Activated naive CD4-positive, alpha-beta T cell treated with anti-CD3 and anti-CD28 coated beads, Interleukin-2, amount 10 ng/mL, durations not matched to agents 7 days and 5 days (primary cell): ENCODE measurements around the gene BYSL.
A peak's percentile ranks its signal among the peaks of the same experiment; 100 is the strongest.

Experiments used
- CTCF ChIA-PET: fragments of 350-600 bp; sonication (Branson Sonifier 250); formaldehyde crosslinking; loops from one replicate; lab custom pipeline; 2021; ENCODE audit warnings: antibody characterized with exemption; lab: Charles Lee
- DNase-seq: peaks from one replicate; pipeline ENCODE4 v3.0.0-alpha.2; 2020
- H3K27ac Mint-ChIP-seq: one replicate; pipeline ENCODE4 v1.8.0; 2021; ENCODE audit warnings: mild to moderate bottlenecking, moderate library complexity, mixed read lengths
- H3K27me3 Mint-ChIP-seq: one replicate; pipeline ENCODE4 v1.8.0; 2021; ENCODE audit warnings: mild to moderate bottlenecking, mixed read lengths
- H3K36me3 Mint-ChIP-seq: one replicate; pipeline ENCODE4 v1.8.0; 2021; ENCODE audit warnings: mixed read lengths
- H3K4me1 Mint-ChIP-seq: one replicate; pipeline ENCODE4 v1.8.0; 2021; ENCODE audit warnings: mixed read lengths
- H3K4me3 Mint-ChIP-seq: one replicate; pipeline ENCODE4 v1.8.0; 2021; ENCODE audit warnings: mild to moderate bottlenecking, moderate library complexity, mixed read lengths
- H3K9me3 Mint-ChIP-seq: one replicate; pipeline ENCODE4 v1.8.0; 2021; ENCODE audit warnings: mixed read lengths

The BYSL gene

GRCh38 chr6:41929924-41930323, 8.6 kb downstream of the BYSL start:
- Mint-ChIP-seq H3K4me1 (peaks cover 35% of the 10 kb centered on the region), H3K36me3 (peaks cover 63% of the 10 kb centered on the region), H3K4me3 (no peak overlapping the region), H3K27me3 (no peaks in the 10 kb centered on the region), H3K9me3 (no peaks in the 10 kb centered on the region), H3K27ac (no peak overlapping the region)
- DNase-seq: no peak
- CTCF ChIA-PET: interaction anchor here (2.8 kb wide), 1 partner anchor 9 kb away, joined by 15 read pairs; the partner anchor contains the start of genes BYSL and MED20

DNA sequence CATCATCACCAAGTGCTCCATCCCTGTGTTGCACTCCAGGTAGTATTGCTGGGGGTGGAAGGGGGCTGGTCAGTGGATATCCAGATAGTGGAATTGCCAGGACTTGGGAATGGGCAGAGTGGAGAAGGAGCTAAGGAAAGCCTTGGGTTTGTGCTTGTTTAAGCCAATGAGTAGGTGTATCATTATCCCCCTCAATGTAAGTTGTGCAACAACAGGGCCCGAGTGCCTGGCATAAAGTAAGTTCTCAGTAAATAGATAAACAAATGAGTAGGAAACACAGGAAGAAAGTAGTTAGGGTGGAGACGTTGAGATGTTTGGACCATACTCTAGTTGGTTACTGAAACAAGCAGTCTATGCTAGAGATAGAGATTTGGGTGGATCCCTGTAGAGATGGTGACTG, 10.5 kb downstream of the BYSL start:
- CTCF ChIA-PET: interaction anchor here (1.3 to 10.9 kb wide), 3 partner anchors 9 to 111 kb away, joined by 4 to 259 read pairs (median 89); partner anchors contain the start of genes BYSL and MED20
- Mint-ChIP-seq H3K9me3 (no peaks in the 10 kb centered on the region), H3K36me3 (peaks cover 73% of the 10 kb centered on the region), H3K4me3 (no peak overlapping the region), H3K4me1 (peaks cover 49% of the 10 kb centered on the region), H3K27ac (peak overlapping the region; percentile 56), H3K27me3 (no peaks in the 10 kb centered on the region)
- no peak for DNase-seq

DNA sequence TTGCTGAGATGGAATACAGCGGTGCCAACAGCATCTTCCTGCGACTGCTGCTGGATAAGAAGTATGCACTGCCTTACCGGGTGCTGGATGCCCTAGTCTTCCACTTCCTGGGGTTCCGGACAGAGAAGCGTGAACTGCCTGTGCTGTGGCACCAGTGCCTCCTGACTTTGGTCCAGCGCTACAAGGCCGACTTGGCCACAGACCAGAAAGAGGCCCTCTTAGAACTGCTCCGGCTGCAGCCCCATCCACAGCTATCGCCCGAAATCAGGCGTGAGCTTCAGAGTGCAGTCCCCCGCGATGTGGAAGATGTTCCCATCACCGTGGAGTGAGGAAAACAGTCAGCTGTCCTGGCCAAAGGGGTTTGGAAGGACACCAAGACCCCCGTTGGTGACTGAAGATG, 11.1 kb downstream of the BYSL start:
- H3K4me1 Mint-ChIP-seq: peaks cover 51% of the 10 kb centered on the region
- no peak for DNase-seq
- CTCF ChIA-PET: interaction anchor here (0.6 to 10.9 kb wide), 3 partner anchors 11 to 110 kb away, joined by 3 to 259 read pairs (median 89); partner anchors contain the start of genes BYSL and MED20

DNA sequence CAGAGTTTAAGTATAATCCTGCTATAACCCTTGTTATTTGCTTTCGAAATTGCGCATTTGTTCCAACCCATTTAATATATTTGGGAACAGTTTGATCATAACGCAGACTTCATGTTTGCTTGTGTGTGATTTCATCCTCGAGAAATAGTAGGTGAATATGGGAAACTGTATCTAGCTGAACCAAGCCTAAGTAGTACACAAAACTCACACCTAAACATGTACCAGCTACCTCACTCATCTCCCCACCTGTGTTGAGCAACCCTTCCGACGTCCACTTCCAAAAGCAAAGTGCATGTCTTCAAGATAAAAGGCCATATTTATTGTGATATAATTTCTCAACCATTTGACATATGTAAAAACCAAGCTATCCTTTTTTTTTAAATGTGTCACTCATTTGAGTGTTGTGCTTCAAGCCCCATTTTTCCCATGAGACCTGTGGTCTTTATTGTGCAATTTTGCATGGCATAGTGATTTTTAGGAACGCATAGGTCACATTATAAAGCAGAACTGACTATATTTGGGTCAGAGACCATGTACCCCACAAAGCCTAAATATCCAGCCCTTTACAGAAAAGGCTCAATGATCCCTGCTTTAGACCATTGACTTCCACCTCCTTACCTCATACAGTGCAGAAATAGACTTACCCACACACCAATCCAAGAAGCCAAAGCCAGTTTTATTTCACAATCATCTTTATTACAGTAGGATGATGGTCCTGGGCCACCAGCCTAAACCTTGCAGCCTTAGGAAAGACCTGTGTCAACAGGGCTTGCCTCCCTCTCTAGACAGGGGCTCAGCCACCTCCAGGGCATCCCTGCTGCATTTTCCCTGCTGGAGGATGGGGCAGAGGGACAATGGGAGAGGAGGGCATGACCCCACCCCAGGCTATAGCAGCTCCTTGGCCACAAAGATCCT, 13.2 kb downstream of the BYSL start:
- DNase-seq: no peak
- Mint-ChIP-seq H3K27ac (peak overlapping the region; percentile 96), H3K27me3 (no peaks in the 10 kb centered on the region), H3K36me3 (peaks cover 76% of the 10 kb centered on the region), H3K4me1 (peaks cover 69% of the 10 kb centered on the region), H3K4me3 (peak overlapping the region; percentile 100), H3K9me3 (no peaks in the 10 kb centered on the region)
- CTCF ChIA-PET: interaction anchor here (1.3 to 10.9 kb wide), 4 partner anchors 10 to 170 kb away, joined by 4 to 259 read pairs (median 47); partner anchors contain the start of genes BYSL and MED20

More for the DNA sequence above, 11.1 kb downstream of the BYSL start:
- Mint-ChIP-seq H3K27me3 (no peaks in the 10 kb centered on the region), H3K27ac (peak overlapping the region; percentile 56), H3K4me3 (no peak overlapping the region), H3K36me3 (peaks cover 74% of the 10 kb centered on the region), H3K9me3 (no peaks in the 10 kb centered on the region)

- Mint-ChIP-seq H3K4me1 (peaks cover 69% of the 10 kb centered on the region), H3K9me3 (no peaks in the 10 kb centered on the region), H3K27me3 (no peaks in the 10 kb centered on the region), H3K36me3 (peaks cover 82% of the 10 kb centered on the region), H3K4me3 (peak overlapping the region; percentile 100), H3K27ac (peak overlapping the region; percentile 96)
- CTCF ChIA-PET: interaction anchor here (0.6 to 10.9 kb wide), 8 partner anchors 10 to 169 kb away, joined by 3 to 259 read pairs (median 4); partner anchors contain the start of genes BYSL and MED20
- DNase-seq: no peak
Observed at GRCh38 chr6:41935193-41935574, 13.9 kb downstream of the BYSL start.

DNA sequence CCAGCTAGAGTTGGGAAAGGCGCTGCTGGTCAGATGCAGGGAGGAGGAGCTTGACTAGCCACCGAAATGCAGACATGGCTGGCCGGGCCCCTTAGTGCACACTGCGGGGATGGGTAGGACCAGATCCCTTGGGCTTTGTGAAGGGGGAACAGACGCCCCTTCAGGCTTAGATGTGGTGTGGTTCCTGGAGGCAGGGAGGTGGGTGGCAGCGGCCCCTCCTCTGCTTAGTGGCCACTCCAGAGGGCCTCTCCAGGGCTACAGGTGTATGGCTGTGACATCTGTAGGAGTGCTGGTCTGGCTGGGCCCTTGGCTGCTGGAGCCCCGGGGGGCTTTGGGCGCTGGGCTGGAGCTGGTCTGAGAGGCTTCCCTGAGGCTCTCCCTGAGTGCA, 14.4 kb downstream of the BYSL start:
- peaks cover 69% of the 10 kb centered on the region for H3K4me1 Mint-ChIP-seq
- peaks cover 87% of the 10 kb centered on the region for H3K36me3 Mint-ChIP-seq
- DNase-seq: no peak
- CTCF ChIA-PET: interaction anchor here (0.6 to 10.9 kb wide), 11 partner anchors 11 to 169 kb away, joined by 3 to 259 read pairs (median 4); partner anchors contain the start of genes BYSL and MED20
- H3K9me3 Mint-ChIP-seq: no peaks in the 10 kb centered on the region
- no peaks in the 10 kb centered on the region for H3K27me3 Mint-ChIP-seq
- H3K27ac Mint-ChIP-seq: peak overlapping the region; percentile 96
- peak overlapping the region; percentile 100 for H3K4me3 Mint-ChIP-seq

- Mint-ChIP-seq H3K4me3 (peak overlapping the region; percentile 100), H3K27ac (peak overlapping the region; percentile 96), H3K4me1 (peaks cover 69% of the 10 kb centered on the region), H3K27me3 (no peaks in the 10 kb centered on the region), H3K9me3 (no peaks in the 10 kb centered on the region), H3K36me3 (peaks cover 85% of the 10 kb centered on the region)
- CTCF ChIA-PET: interaction anchor here (0.6 to 10.9 kb wide), 12 partner anchors 11 to 168 kb away, joined by 3 to 259 read pairs (median 4); partner anchors contain the start of genes BYSL and MED20
- peak; percentile 95 for DNase-seq
Observed at GRCh38 chr6:41936073-41936837, 15.0 kb downstream of the BYSL start.

GRCh38 chr6:41937472-41937860, 16.2 kb downstream of the BYSL start:
- DNase-seq: no peak
- Mint-ChIP-seq H3K4me1 (peaks cover 67% of the 10 kb centered on the region), H3K4me3 (peak overlapping the region; percentile 100), H3K9me3 (no peaks in the 10 kb centered on the region), H3K36me3 (peaks cover 75% of the 10 kb centered on the region), H3K27me3 (no peaks in the 10 kb centered on the region), H3K27ac (peak overlapping the region; percentile 96)
- CTCF ChIA-PET: interaction anchor here (0.7 to 10.9 kb wide), 8 partner anchors 9 to 105 kb away, joined by 3 to 259 read pairs (median 5); partner anchors contain the start of genes BYSL and MED20

- peaks cover 67% of the 10 kb centered on the region for H3K4me1 Mint-ChIP-seq
- H3K27ac Mint-ChIP-seq: peak overlapping the region; percentile 96
- H3K9me3 Mint-ChIP-seq: no peaks in the 10 kb centered on the region
- H3K27me3 Mint-ChIP-seq: no peaks in the 10 kb centered on the region
- CTCF ChIA-PET: interaction anchor here (0.7 to 10.9 kb wide), 11 partner anchors 10 to 151 kb away, joined by 3 to 259 read pairs (median 6); partner anchors contain the start of genes BYSL, MED20 and TOMM6
- peaks cover 70% of the 10 kb centered on the region for H3K36me3 Mint-ChIP-seq
- peak overlapping the region; percentile 100 for H3K4me3 Mint-ChIP-seq
- DNase-seq: peak; percentile 70
Observed at GRCh38 chr6:41937861-41938574, 16.7 kb downstream of the BYSL start.

DNA sequence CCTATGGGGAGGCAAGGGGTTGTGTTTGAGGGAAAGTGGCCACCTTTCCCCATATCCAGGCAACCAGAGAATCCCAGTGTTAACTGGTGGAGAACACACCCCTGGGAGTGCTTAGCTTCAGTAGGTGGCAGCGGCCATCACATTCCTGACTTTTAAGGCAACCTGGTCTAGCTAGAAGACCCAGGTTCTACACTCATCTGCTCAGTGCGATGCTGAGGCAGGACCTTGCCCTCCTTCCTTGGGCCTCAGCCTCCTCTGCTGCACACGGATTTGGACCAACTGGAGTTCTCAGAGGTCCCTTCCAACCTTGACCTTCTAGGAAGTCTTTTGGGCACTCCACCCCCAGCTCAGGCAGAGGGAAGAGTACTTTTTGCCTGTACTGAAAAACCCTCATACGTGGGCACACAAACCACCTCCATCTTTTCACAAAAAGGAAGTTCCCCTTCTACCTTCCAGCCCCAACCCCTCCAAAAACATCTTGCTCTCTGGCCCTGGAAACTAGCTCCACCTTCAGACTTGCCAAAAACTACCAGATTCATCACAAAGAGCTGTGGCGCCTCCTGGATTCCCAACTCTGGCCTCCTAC, 17.4 kb downstream of the BYSL start:
- H3K36me3 Mint-ChIP-seq: peaks cover 67% of the 10 kb centered on the region
- no peaks in the 10 kb centered on the region for H3K27me3 Mint-ChIP-seq
- CTCF ChIA-PET: interaction anchor here (0.7 to 10.9 kb wide), 12 partner anchors 11 to 151 kb away, joined by 3 to 259 read pairs (median 6); partner anchors contain the start of genes BYSL, MED20 and TOMM6
- H3K27ac Mint-ChIP-seq: peak overlapping the region; percentile 96
- peak overlapping the region; percentile 100 for H3K4me3 Mint-ChIP-seq
- H3K4me1 Mint-ChIP-seq: peaks cover 66% of the 10 kb centered on the region
- DNase-seq: no peak
- no peaks in the 10 kb centered on the region for H3K9me3 Mint-ChIP-seq

GRCh38 chr6:41939176-41939847, 18.0 kb downstream of the BYSL start:
- Mint-ChIP-seq H3K4me3 (peak overlapping the region; percentile 100), H3K36me3 (peaks cover 62% of the 10 kb centered on the region), H3K9me3 (no peaks in the 10 kb centered on the region), H3K27me3 (no peaks in the 10 kb centered on the region), H3K4me1 (peaks cover 64% of the 10 kb centered on the region), H3K27ac (peak overlapping the region; percentile 96)
- peak; percentile 49 for DNase-seq
- CTCF ChIA-PET: interaction anchor here (0.8 to 10.9 kb wide), 10 partner anchors 11 to 152 kb away, joined by 3 to 259 read pairs (median 6); partner anchors contain the start of genes BYSL, MED20 and TOMM6
